Heart left ventricle (tissue), 16 donors: ENCODE results near the gene LRRC37B. TPM values are rescaled to one million over a fixed set of nuclear protein-coding genes. Genes with fewer than 3 reads are reported as not detected.
"Not testable (repeated sequence)": the region's sequence is repeated elsewhere in the genome, so short reads cannot be mapped to it uniquely, and the experiment has no call there.

Source experiments
- ATAC-seq, 4 donors: fragments of 200-7000 bp; cut with Tn5 transposase; one replicate each; pipeline ENCODE4 v1.9.1; 2020 to 2022; ENCODE audit warnings: moderate library complexity in 4 of 4, mild to moderate bottlenecking in 3 of 4, moderate number of reproducible peaks in 1 of 4
- DNase-seq, 5 donors: peaks; one replicate each; pipeline ENCODE4 v3.0.0-alpha.2; 2020
- H3K27ac ChIP-seq, 12 donors: fragments of 200-600 bp; sonication (generic) in 4 of 12; one replicate each; pipeline versions ENCODE4 v1.5.0 to v1.8.0; 2016 to 2022; ENCODE audit warnings: mild to moderate bottlenecking in 2 of 12
- H3K27me3 ChIP-seq, 9 donors: fragments of 200-600 bp; sonication (generic) in 2 of 9; one replicate each; pipeline versions ENCODE4 v1.5.1 to v1.8.0; 2016 to 2022; ENCODE audit warnings: mild to moderate bottlenecking in 3 of 9
- H3K36me3 ChIP-seq, 9 donors: fragments of 200-600 bp; sonication (generic) in 2 of 9; one replicate each; pipeline versions ENCODE4 v1.5.0 to v1.8.0; 2018 to 2022; ENCODE audit warnings: mild to moderate bottlenecking in 2 of 9
- H3K4me1 ChIP-seq, 12 donors: fragments of 200-600 bp; sonication (generic) in 4 of 12; one replicate each; pipeline versions ENCODE4 v1.5.0 to v1.8.0; 2016 to 2022; ENCODE audit warnings: mild to moderate bottlenecking in 3 of 12
- H3K4me3 ChIP-seq, 12 donors: fragments of 200-600 bp; sonication (generic) in 4 of 12; one replicate each; pipeline versions ENCODE4 v1.5.0 to v1.8.0; 2017 to 2022; ENCODE audit warnings: mild to moderate bottlenecking in 9 of 12, moderate library complexity in 4 of 12
- H3K9me3 ChIP-seq, 12 donors: fragments of 200-600 bp; sonication (generic) in 4 of 12; one replicate each; pipeline versions ENCODE4 v1.5.0 to v1.8.0; 2016 to 2022; ENCODE audit warnings: mild to moderate bottlenecking in 1 of 12
- POLR2A ChIP-seq, 2 donors: fragments of 450-650 bp; IDR thresholded peaks; one replicate each; pipeline ENCODE4 v1.6.1; 2017; ENCODE audit warnings: antibody characterized with exemption in 2 of 2, mild to moderate bottlenecking in 2 of 2, moderate library complexity in 2 of 2
- WGBS, 4 donors: extraction: QIAGEN DNeasy Blood & Tissue Kit in 2 of 4; methylation state at CpG; one replicate each; pipeline versions ENCODE4 v1.1.5 to v1.1.7; 2013 to 2018; 5-methylcytosine and 5-hydroxymethylcytosine counted together
- intact Hi-C, 10 donors: fragments of 100-400 bp; cut with DNase I; formaldehyde crosslinking; loops; one replicate each; pipeline versions ENCODE4 v1.11.1 to v1.14.2; 2022
- long read RNA-seq, 3 donors: library from polyadenylated mRNA; unstranded; transcript quantifications; one replicate each; pipeline ENCODE4 v2.0.0, GENCODE V29; 2020 to 2021
- polyA plus RNA-seq, 2 donors: library from polyadenylated mRNA; stranded (reverse); fragments of 200-250 nt; gene quantifications; one replicate each; pipeline ENCODE4 v1.2.3, GENCODE V29; 2013
- total RNA-seq, 9 donors: library from RNA; depleted of rRNA in 2 of 9; stranded (reverse); fragments of >200 nt in 2 of 9; fragmentation: NEBNext Ultra II Directional in 3 of 9; extraction: Animal tissue kit (Norgen Biotek cat#: 25700) in 3 of 9; gene quantifications; one replicate each; pipeline versions ENCODE4 v1.1.0 to v1.2.4, GENCODE V29; 2016 to 2023
- TF ChIP-seq, protein P1 (sequence below), 12 donors: fragments of 200-600 bp; sonication (generic) in 4 of 12; IDR thresholded peaks; one replicate each; pipeline versions ENCODE4 v1.5.0 to v1.8.0; 2018 to 2022; ENCODE audit warnings: antibody characterized with exemption in 12 of 12, mild to moderate bottlenecking in 5 of 12
- donor health status: ischemic (EF 13 %, LVEDD 7.1; RV severe dilation, severe dysfunction).
- donor health status: healthy with polysubstance abuse.
- donor health status: DM: no; HTN: yes; CAD: no.
- donor health status: DM: no; HTN: no; CAD: no.
- donor health status: ischemic (EF 25% LVEDD 6.9; RV normal size, moderate dysfunction).
- donor health status: ischemic (EF 25% LVEDD 5.7; RV mildly dilated, moderate dysfunction).
- donor health status: healthy.
- donor health status: DM: yes; HTN: yes; CAD: no.
- donor health status: ischemic (EF 35%, LVEDD 5.7; RV mildly dilated, moderate dysfunction).
- donor health status: nonischemic (EF 11% LVEDD 7.7; RV severe dilation, severe dysfunction).
- donor health status: DM: yes; HTN: yes; CAD: no.
- donor health status: PGD.
- donor health status: ischemic (EF 29% LVEDD 5.4; RV normal size, mild dysfunction).
- donor health status: nonischemic (EF 23%, LVEDD 6.1; RV moderate dilation, normal function).

Gene LRRC37B
- total RNA-seq: 10 to 100 TPM in 1 of 9 donors, 1 to 10 TPM in 8; 2.3 to 10.6 (median 3.2) TPM
- 1 to 10 TPM; 2.6 to 4.5 TPM for polyA plus RNA-seq
- long read RNA-seq, donor 1, partial matches to known transcripts: 0 of 4 reads
- long read RNA-seq, donor 1, other reads (novel, unspliced or antisense): 4 of 4 reads
- long read RNA-seq, donor 2: 0 reads
- long read RNA-seq, donor 3: 0 reads

DNA sequence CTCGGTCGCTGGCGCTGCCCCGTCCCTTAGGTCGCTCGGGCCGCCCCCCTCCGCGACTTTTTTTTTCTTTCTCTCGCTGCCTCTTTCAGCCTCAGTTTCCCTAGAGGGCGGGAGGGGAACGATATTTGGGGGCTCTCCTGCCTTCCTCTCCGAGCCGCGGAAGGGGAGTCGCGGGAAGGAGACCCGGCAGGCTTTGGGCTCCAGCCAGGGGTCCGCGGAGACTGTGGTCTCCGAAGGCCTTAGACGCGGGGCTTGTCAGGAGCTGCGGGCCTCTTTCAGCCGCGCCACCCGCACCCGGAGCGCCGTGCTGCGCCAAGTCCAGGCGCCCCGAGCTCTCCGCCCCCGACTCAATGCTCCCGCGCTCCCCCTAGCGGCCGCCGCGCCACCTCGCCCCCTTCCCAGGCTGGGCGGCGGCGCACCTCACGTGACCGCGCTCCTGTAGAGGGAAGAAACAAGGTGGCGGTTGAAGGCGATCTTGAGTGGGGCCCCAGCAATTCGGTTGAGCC, at the start of gene LRRC37B:
TSS of gene LRRC37B (plus strand) at position 427 of the 506 bp plus-strand sequence. CDS start 14,010 bp downstream, outside the sequence.
- 0 to 1% (median 1%) methylated on average over 26 to 51 of the region's 51 CpGs for WGBS, 4 donors
- H3K4me3 ChIP-seq: peak within 1 kb of the TSS; percentile 74 to 99 (median 82)
- intact Hi-C loops: loop anchor here in 9 of 10 donors (2.0 to 10.0 kb wide), 5 partner anchors 128 to 136 kb away; partner anchors contain the start of gene RHOT1 (in 2 of the 9)
- H3K9me3 ChIP-seq: no peaks in the 10 kb centered on the region
- ATAC-seq: peak; percentile 94 to 99 (median 98)
- peak; percentile 87 to 94 (median 90) for DNase-seq
- H3K4me1 ChIP-seq: peaks cover 0 to 40% (median 17%) of the 10 kb centered on the region in 12 donors
- peak within 1 kb of the TSS; percentile 62 to 92 (median 84) for H3K27ac ChIP-seq
- H3K27me3 ChIP-seq: no peaks in the 10 kb centered on the region
- TF ChIP-seq, protein P1, sequence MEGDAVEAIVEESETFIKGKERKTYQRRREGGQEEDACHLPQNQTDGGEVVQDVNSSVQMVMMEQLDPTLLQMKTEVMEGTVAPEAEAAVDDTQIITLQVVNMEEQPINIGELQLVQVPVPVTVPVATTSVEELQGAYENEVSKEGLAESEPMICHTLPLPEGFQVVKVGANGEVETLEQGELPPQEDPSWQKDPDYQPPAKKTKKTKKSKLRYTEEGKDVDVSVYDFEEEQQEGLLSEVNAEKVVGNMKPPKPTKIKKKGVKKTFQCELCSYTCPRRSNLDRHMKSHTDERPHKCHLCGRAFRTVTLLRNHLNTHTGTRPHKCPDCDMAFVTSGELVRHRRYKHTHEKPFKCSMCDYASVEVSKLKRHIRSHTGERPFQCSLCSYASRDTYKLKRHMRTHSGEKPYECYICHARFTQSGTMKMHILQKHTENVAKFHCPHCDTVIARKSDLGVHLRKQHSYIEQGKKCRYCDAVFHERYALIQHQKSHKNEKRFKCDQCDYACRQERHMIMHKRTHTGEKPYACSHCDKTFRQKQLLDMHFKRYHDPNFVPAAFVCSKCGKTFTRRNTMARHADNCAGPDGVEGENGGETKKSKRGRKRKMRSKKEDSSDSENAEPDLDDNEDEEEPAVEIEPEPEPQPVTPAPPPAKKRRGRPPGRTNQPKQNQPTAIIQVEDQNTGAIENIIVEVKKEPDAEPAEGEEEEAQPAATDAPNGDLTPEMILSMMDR (IDR thresholded peaks at IDR 0.05): peak; percentile 94 to 100 (median 97)
- peak in 1 of 2 donors; percentile 33 for TF ChIP-seq POLR2A (IDR thresholded peaks at IDR 0.05)
- no peaks in the 10 kb centered on the region for H3K36me3 ChIP-seq

DNA sequence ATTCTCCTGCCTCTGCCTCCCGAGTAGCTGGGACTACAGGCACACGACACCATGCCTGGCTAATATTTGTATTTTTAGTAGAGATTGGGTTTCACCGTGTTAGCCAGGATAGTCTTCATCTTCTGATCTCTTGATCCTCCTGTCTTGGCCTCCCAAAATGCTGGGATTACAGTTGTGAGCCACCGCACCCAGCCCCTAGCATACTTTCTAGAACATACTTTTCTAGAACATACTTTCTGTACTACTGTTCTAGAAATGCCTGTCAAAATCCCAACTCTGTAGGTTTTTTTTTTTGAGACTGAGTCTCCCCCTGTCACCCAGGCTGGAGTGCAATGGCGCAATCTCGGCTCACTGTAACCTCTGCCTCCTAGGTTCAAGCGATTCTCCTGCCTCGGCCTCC, 43.1 kb upstream of the LRRC37B start:
- H3K4me1 ChIP-seq, ATAC-seq, H3K27ac ChIP-seq, intact Hi-C loops, H3K27me3 ChIP-seq, H3K4me3 ChIP-seq, DNase-seq, H3K9me3 ChIP-seq: not testable (repeated sequence)
- WGBS, 4 donors: 93 to 98% (median 96%) methylated on average over 8 of the region's 8 CpGs
- H3K36me3 ChIP-seq: peaks cover 0 to 91% (median 72%) of the 10 kb centered on the region in 9 donors

DNA sequence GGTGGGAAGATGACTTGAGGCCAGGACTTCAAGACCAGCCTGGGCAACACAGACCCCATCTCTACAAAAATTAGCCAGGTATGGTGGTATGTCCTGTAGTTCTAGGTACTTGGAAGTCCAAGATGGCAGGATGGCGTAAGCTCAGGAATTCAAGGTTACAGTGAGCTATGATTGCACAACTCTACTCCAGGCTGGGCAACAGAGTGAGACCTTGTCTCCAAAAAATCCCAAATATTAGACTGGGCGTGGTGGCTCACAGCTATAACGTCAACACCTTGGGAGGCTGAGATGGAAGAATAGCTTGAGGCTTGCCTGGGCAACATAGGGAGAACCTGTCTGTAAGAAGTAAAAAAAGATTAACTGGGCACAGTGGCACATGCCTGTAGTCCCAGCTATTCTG, 39.5 kb upstream of the LRRC37B start:
- H3K36me3 ChIP-seq: peaks cover 0 to 85% (median 61%) of the 10 kb centered on the region in 9 donors
- intact Hi-C loops: no loop called here
- WGBS, 4 donors: 93 to 97% (median 97%) methylated on average over 3 of the region's 3 CpGs

DNA sequence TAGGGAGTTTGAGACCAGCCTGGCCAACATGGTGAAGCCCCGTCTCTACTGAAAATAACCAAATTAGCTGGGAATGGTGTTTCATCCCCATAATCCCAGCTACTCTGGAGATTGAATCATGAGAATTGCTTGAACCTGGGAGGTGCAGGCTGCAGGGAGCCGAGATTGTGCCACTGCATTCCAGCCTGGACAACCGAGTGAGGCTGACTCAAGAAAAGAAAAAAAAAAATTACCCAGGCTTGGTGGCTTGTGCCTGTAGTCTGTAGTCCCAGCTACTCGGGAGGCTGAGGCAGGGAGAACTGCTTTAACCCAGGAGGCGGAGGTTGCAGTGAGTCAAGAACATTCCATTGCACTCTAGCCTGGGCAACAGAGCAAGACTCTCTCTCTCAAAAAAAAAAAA, 36.8 kb upstream of the LRRC37B start:
- H3K36me3 ChIP-seq: peaks cover 0 to 92% (median 67%) of the 10 kb centered on the region in 9 donors
- intact Hi-C loops: not testable (repeated sequence)
- 82 to 90% (median 84%) methylated on average over 5 of the region's 5 CpGs for WGBS, 4 donors

More for the DNA sequence above, 39.5 kb upstream of the LRRC37B start:
- no peak for DNase-seq
- TF ChIP-seq, protein P1 (IDR thresholded peaks at IDR 0.05): no peak
- no peak for TF ChIP-seq POLR2A (IDR thresholded peaks at IDR 0.05)
- no peak overlapping the region for H3K27ac ChIP-seq
- no peak for ATAC-seq
- H3K27me3 ChIP-seq: no peaks in the 10 kb centered on the region
- H3K9me3 ChIP-seq: no peaks in the 10 kb centered on the region
- H3K4me3 ChIP-seq: no peak overlapping the region
- no peaks in the 10 kb centered on the region for H3K4me1 ChIP-seq

DNA sequence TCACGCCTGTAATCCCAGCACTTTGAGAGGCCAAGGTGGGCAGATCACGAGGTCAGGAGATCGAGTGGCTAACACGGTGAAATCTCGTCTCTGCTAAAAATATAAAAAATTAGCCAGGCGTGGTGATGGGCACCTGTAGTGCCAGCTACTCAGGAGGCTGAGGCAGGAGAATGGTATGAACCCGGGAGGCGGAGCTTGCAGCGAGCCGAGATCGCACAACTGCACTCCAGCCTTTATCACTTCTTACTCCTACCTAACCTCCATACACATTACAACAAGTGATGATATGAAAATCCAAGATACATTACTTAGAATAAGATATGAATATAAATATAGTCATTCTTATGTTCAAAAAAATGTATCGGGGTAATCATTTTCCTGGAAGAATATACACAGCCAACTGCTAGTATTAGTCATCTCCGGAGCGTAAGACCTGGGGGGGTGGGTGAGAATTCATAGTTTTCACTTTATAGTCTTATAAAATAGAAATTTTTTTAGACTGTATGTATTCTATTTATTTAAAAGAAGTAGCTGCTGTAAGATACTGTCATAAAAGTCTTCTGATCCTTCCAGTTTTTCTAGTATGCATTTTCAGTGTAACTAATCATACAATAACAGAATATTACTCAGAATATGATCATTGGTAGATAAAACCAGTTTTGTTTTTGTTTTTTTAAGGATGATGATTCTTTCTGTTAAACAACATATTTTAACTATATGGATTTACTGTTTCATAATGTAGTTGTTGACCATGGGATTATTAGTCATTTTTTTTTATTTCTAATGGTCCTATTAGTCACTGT, 32.7 kb upstream of the LRRC37B start:
- H3K4me3 ChIP-seq, H3K4me1 ChIP-seq, intact Hi-C loops, H3K9me3 ChIP-seq, H3K27ac ChIP-seq, H3K27me3 ChIP-seq, DNase-seq, ATAC-seq: not testable (repeated sequence)
- WGBS, 4 donors: 95 to 97% (median 96%) methylated on average over 14 of the region's 14 CpGs
- peaks cover 0 to 87% (median 59%) of the 10 kb centered on the region in 9 donors for H3K36me3 ChIP-seq

More for the DNA sequence above, 36.8 kb upstream of the LRRC37B start:
- DNase-seq, H3K27ac ChIP-seq, H3K27me3 ChIP-seq, H3K4me3 ChIP-seq, H3K4me1 ChIP-seq, ATAC-seq, H3K9me3 ChIP-seq: not testable (repeated sequence)

DNA sequence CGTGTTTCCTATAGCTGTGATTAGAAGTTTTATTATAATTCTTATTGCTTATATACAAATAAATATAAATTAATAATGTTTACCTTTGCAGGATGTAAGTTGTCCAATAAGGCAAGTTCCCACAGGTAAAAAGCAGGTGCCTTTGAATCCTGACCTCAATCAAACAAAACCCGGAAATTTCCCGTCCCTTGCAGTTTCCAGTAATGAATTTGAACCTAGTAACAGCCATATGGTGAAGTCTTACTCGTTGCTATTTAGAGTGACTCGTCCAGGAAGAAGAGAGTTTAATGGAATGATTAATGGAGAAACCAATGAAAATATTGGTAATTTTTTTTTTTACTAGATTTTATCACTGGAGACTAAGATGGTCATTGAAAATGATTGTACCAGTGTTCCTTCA, 31.8 kb upstream of the LRRC37B start:
- DNase-seq, H3K27ac ChIP-seq, H3K9me3 ChIP-seq, H3K27me3 ChIP-seq, H3K4me1 ChIP-seq, ATAC-seq, intact Hi-C loops, H3K4me3 ChIP-seq: not testable (repeated sequence)
- peaks cover 0 to 86% (median 65%) of the 10 kb centered on the region in 9 donors for H3K36me3 ChIP-seq
- 84 to 91% (median 90%) methylated on average over 5 of the region's 5 CpGs for WGBS, 4 donors

DNA sequence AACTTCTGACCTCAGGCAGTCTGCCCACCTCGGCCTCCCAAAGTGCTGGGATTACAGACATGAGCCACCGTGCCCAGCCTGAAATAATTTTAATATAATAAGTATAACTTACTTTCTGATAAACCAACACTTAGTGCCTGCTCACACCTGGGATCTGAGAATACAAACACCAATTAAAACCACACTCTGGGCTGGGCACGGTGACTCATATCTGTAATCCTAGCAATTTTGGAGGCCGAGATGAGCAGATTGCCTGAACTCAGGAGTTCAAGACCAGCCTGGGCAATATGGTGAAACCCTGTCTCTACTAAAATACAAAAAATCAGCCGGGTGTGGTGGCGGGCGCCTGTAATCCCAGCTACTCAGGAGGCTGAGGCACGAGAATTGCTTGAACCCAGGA, 15.4 kb upstream of the LRRC37B start:
- ATAC-seq, H3K4me1 ChIP-seq, H3K9me3 ChIP-seq, H3K27ac ChIP-seq, DNase-seq, H3K27me3 ChIP-seq, intact Hi-C loops, H3K4me3 ChIP-seq: not testable (repeated sequence)
- peaks cover 2 to 100% (median 99%) of the 10 kb centered on the region in 9 donors for H3K36me3 ChIP-seq
- 95 to 97% (median 96%) methylated on average over 8 of the region's 8 CpGs for WGBS, 4 donors
